Measurements from ENCODE around the gene PXDN. TPM values are rescaled to one million over a fixed set of nuclear protein-coding genes. Genes with fewer than 3 reads are reported as not detected.
"Not testable (repeated sequence)": the region's sequence is repeated elsewhere in the genome, so short reads cannot be mapped to it uniquely, and the experiment has no call there.

Gene PXDN
- total RNA-seq, 1 donor from 2014 or later, result 1.5 TPM

GRCh38 chr2:1777781-1778180 lies 33.5 kb upstream of the PXDN start:
- intact Hi-C loops (cut with micrococcal nuclease), result no loop called here

GRCh38 chr2:1777156-1777555 lies 32.8 kb upstream of the PXDN start:
- intact Hi-C loops (cut with micrococcal nuclease), result no loop called here

DNA sequence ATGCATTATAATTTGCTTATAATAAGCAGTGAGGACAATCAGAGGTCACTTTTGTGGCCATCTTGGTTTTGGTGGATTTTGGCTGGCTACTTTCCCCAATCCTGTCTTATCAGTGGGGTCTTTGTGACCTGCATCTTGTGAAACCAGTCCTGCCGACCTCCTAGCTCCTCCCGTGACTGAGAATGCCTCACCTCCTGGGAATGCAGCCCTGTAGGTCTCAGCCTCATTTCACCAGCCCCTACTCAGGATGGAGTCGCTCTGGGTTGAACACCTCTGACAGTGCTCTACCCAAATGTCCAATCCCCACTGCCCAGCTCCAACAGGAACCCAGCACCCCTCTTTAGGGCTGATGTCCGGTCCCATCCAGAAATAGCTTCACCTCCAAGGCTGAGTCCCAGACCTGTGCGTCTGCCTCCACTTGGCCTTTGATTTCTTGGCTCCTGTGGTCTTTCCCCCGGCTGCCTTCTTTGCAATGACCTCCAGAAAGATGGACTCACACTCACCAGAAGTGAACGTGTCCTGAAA lies 31.3 kb upstream of the PXDN start:
- intact Hi-C loops (cut with micrococcal nuclease), result no loop called here

GRCh38 chr2:1774929-1775328 lies 30.6 kb upstream of the PXDN start:
- intact Hi-C loops (cut with micrococcal nuclease), result no loop called here

- intact Hi-C loops (cut with micrococcal nuclease), result no loop called here
These were observed 29.6 kb upstream of the PXDN start for GRCh38 chr2:1773883-1774282.

DNA sequence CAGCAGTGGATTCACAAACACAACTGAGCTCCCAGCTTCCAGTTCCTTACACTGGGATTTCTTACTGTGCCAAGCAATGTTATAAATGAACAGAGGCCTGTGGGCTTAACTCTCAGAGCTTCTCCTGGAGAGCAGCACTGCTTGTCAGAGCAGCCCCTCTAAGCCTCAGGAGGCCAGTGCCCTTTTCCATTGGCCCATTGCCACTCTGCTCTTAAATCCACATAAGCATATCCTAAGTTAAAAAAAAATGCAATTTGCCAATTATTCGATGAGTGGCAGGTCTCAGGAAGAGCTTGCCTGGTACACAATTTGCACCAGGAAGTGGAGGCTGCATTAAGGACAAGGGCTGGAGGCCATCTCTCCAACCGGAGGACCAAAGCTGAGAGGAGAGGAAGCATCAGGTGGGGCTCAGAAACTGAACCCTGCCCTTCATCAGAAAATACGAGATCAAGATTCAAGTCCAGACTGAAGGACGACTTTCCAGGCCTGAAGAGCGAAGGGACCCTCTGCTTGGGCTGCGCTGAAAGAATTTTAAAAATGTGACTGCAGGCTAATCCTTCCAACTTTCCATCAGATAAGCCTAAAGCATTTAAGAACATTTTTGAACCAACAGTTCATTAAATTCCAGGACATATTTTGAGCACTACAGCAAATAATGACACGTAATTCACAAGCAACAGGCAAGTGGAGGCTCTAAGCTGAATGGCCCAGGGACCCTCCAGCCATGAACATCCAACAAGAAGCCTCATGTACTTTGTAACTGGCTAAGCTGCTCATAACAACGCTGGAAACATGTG lies 28.4 kb upstream of the PXDN start:
- intact Hi-C loops (cut with micrococcal nuclease), result no loop called here

DNA sequence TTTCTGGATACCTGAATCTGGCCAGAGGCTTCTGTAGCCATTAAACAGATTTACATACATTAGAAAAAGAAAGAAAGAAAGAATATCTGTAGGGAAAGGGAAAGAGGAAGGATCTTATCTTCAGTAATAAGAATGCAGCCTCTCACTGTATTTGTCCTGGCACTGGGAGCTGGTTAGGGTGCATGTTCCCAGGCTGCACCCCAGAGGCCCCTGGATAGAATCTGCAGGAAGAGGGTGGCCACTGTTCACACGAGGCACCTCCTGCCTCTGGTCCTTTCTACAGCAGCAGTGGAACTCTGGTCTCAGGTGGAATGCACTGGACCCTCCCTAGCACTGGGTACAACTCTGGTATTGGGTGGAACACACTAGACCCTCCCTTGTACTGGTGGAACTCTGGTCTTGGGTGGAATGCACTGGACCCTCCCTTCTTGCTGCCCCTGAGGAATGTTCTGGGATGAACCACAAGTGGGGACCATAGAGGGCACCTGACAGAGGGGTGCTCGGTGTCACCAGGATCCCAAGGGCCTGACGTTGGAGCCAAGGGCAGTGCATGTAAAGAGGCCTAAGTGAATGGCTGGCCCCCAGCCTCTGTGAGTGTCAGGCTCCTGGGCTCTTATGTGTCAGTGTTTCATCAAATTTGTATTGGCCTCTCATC lies 27.4 kb upstream of the PXDN start:
- intact Hi-C loops (cut with micrococcal nuclease), result no loop called here

- intact Hi-C loops (cut with micrococcal nuclease), result no loop called here
These were observed 26.5 kb upstream of the PXDN start for GRCh38 chr2:1770566-1771380.

- intact Hi-C loops (cut with micrococcal nuclease), result no loop called here
These were observed 25.5 kb upstream of the PXDN start for GRCh38 chr2:1769703-1770422.

GRCh38 chr2:1767939-1768691 lies 23.8 kb upstream of the PXDN start:
- intact Hi-C loops (cut with micrococcal nuclease), result no loop called here

- intact Hi-C loops (cut with micrococcal nuclease), result no loop called here
These were observed 22.8 kb upstream of the PXDN start for GRCh38 chr2:1766851-1767811.

DNA sequence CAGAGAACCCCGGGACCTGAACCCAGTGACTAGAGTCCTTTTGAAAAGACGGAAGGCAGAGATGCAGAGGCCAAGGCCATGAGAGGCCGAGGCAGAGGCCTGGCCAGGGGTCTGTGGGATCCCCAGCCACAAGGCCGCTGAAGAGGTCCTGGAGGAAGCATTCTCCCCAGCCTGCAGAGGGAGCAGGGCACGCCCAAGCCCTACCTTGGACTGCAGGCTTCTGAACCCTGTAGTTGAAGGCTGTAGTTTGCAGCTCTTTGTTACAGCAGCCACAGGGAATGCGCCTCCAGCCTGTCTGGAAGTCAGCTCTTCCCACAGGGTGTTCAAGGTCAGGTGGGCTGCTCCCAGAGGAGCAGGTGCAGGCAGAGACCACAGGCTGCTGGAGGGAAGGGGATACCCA lies 22.1 kb upstream of the PXDN start:
- intact Hi-C loops (cut with micrococcal nuclease), result no loop called here

- intact Hi-C loops (cut with micrococcal nuclease), result not testable (repeated sequence)
These were observed 20.9 kb upstream of the PXDN start for GRCh38 chr2:1765201-1765600.

DNA sequence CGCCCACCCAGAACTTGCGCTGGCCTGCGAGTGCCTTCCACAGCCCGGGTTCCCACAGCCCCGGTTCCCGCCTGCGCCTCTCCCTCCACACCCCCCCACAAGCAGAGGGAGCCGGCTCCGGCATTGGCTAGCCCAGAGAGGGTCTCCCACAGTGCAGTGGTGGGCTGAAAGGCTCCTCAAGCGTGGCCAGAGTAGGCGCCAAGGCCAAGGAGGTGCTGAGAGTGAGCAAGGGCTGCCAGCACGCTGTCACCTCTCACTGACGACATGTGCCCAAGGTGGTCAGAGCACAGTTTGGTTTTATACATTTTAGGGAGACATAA lies 15.3 kb upstream of the PXDN start:
- intact Hi-C loops (cut with micrococcal nuclease), result no loop called here

GRCh38 chr2:1758774-1759610 lies 14.7 kb upstream of the PXDN start:
- intact Hi-C loops (cut with micrococcal nuclease), result no loop called here

DNA sequence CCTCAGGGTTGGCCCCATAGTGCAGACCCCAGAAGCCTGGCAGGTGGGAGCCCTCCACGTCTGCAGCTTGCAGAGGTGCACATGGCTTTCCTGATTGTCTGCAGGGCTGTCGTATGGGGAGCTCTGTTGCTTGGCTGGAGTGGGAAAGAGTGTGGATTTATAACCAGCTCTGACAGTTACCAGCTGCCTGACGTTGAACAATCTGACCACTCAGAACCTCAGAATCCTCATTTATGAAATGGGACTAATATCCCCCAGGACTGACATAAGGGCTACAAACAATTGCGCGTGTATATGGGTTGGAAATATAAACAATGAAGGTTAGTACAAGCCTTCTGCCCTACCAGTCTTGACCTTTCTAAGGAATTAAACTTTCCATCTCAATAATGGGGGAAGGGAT lies 13.9 kb upstream of the PXDN start:
- intact Hi-C loops (cut with micrococcal nuclease), result no loop called here

- intact Hi-C loops (cut with micrococcal nuclease), result no loop called here
These were observed 13.3 kb upstream of the PXDN start for GRCh38 chr2:1757567-1757966.

GRCh38 chr2:1757146-1757545 lies 12.8 kb upstream of the PXDN start:
- intact Hi-C loops (cut with micrococcal nuclease), result not testable (repeated sequence)

- intact Hi-C loops (cut with micrococcal nuclease), result no loop called here
These were observed 12.1 kb upstream of the PXDN start for GRCh38 chr2:1756456-1756855.
